Measurements from ENCODE around the gene CCL18.
"Not testable (repeated sequence)": the region's sequence is repeated elsewhere in the genome, so short reads cannot be mapped to it uniquely, and the experiment has no call there.

GRCh38 chr17:36115649-36115977 is 51.5 kb downstream of the CCL18 start:
- TF ChIP-seq MAX (IDR thresholded peaks at IDR 0.05; ENCODE audit: low read depth); TCF12 (IDR thresholded peaks at IDR 0.05): not testable (repeated sequence)
